H1 (cell line): Measurements from ENCODE around the gene VN1R5.

Experiments used
- EZH2 ChIP-seq: fragments of 200-600 bp; sonication (generic); IDR thresholded peaks from 2 replicates; pipeline ENCODE4 v1.7.1; 2012; ENCODE audit warnings: low read depth, mild to moderate bottlenecking, moderate library complexity, low read length, inconsistent platforms; ENCODE audit not compliant: severe bottlenecking
- FOSL1 ChIP-seq: IDR thresholded peaks from 2 replicates; pipeline ENCODE4 v1.6.1; 2011; ENCODE audit warnings: mild to moderate bottlenecking, low read depth, low read length, moderate library complexity; ENCODE audit not compliant: insufficient read depth
- HDAC2 ChIP-seq, 2 experiments: fragments of 300-600 bp in 1 of 2; sonication (generic) in 1 of 2; IDR thresholded peaks; 2 replicates each; pipeline ENCODE4 v1.6.1; 2011 to 2012; ENCODE audit warnings: low read depth in 2 of 2, low read length in 2 of 2, mild to moderate bottlenecking in 2 of 2, moderate library complexity in 2 of 2, borderline replicate concordance in 1 of 2, inconsistent platforms in 1 of 2
- JUND ChIP-seq: IDR thresholded peaks from 2 replicates; pipeline ENCODE4 v1.6.1; 2011; ENCODE audit warnings: mild to moderate bottlenecking, improper control_type of control experiment, low read length
- MAFK ChIP-seq: IDR thresholded peaks from 2 replicates; pipeline ENCODE4 v1.6.1; 2012; ENCODE audit warnings: low read depth, mild to moderate bottlenecking, improper control_type of control experiment, low read length
- MAX ChIP-seq: IDR thresholded peaks from 2 replicates; pipeline ENCODE4 v1.6.1; 2012; ENCODE audit warnings: inconsistent platforms
- PHF8 ChIP-seq: fragments of 200-600 bp; sonication (generic); conservative IDR thresholded peaks from 2 replicates; pipeline ENCODE4 v1.7.1; 2012; ENCODE audit warnings: low read depth, mild to moderate bottlenecking, inconsistent platforms, low read length, moderate library complexity
- POLR2A ChIP-seq, 2 experiments: IDR thresholded peaks; 1 replicate in 1 of 2; 2 replicates in 1 of 2; pipeline ENCODE4 v1.6.1; 2011; ENCODE audit warnings: low read depth in 2 of 2, low read length in 2 of 2, mild to moderate bottlenecking in 2 of 2; ENCODE audit errors: control extremely low read depth in 1 of 2
- POU5F1 ChIP-seq: IDR thresholded peaks from 2 replicates; pipeline ENCODE4 v1.6.1; 2011; ENCODE audit warnings: low read depth, mild to moderate bottlenecking, low read length, moderate library complexity
- SP1 ChIP-seq: IDR thresholded peaks from 2 replicates; pipeline ENCODE4 v1.6.1; 2011; ENCODE audit warnings: low read depth, low read length
- TEAD4 ChIP-seq: IDR thresholded peaks from 2 replicates; pipeline ENCODE4 v1.6.1; 2012; ENCODE audit warnings: low read depth, low read length, inconsistent platforms, mixed read lengths
- USF2 ChIP-seq: IDR thresholded peaks from 2 replicates; pipeline ENCODE4 v1.6.1; 2011; ENCODE audit warnings: low read length, improper control_type of control experiment
- TF ChIP-seq, protein P1 (sequence below), 3 experiments: IDR thresholded peaks; 1 replicate in 2 of 3; 2 replicates in 1 of 3; pipeline versions ENCODE4 v1.5.1 to v1.6.1; 2011; ENCODE audit warnings: low read length in 3 of 3, mild to moderate bottlenecking in 3 of 3, inconsistent platforms in 2 of 3, low read depth in 1 of 3, moderate library complexity in 1 of 3; ENCODE audit not compliant: insufficient read depth in 1 of 3; ENCODE audit errors: control extremely low read depth in 1 of 3
- TF ChIP-seq, protein P2 (sequence below): IDR thresholded peaks from 2 replicates; pipeline ENCODE4 v1.6.1; 2012; ENCODE audit warnings: inconsistent platforms

DNA sequence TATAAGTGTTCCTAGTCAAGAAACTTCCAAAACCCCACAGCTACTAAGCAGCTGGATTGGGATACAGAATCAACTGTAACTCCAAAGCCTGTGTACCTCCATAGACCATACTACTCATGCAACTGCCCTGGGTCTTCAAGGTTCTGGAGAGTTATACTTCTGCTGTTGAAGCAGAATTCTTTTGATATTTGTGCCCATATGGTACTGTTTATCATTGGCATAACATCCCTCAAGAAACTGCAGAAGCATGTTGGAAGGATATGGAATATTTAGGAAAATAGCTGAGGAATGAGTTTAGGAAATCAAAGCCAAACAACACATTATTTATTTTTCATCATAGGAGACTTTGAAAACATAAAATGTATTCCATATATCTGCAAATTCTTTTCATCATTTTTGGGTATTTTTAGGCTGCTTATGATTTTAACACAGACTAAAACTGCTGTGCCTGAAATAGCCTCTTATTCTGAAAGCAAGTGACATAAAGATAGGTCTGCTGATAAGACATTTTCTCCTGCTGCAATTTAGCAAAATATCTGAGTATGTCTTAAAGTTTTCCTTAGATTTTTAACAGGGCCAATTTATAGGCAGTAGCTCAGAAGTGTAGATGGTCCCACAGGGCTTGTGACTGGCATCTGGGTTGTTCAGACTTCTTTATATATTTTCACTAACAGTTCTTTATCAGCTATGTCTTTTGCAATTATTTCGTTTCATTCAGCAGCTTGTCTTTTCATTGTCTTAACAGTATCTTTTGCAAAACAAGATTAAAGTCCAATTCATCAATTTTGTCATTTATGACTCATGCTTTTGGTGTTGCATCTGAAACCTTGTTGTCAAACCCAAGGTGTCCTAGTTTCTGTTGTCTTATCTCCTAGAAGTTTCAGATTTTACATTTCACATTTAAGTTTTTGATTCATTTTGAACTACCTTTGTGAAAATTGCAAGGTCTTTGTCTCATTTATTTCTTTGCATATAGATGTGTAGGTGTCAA lies 43.0 kb upstream of the VN1R5 start:
- TF ChIP-seq, protein P1, sequence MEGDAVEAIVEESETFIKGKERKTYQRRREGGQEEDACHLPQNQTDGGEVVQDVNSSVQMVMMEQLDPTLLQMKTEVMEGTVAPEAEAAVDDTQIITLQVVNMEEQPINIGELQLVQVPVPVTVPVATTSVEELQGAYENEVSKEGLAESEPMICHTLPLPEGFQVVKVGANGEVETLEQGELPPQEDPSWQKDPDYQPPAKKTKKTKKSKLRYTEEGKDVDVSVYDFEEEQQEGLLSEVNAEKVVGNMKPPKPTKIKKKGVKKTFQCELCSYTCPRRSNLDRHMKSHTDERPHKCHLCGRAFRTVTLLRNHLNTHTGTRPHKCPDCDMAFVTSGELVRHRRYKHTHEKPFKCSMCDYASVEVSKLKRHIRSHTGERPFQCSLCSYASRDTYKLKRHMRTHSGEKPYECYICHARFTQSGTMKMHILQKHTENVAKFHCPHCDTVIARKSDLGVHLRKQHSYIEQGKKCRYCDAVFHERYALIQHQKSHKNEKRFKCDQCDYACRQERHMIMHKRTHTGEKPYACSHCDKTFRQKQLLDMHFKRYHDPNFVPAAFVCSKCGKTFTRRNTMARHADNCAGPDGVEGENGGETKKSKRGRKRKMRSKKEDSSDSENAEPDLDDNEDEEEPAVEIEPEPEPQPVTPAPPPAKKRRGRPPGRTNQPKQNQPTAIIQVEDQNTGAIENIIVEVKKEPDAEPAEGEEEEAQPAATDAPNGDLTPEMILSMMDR (IDR thresholded peaks at IDR 0.05; ENCODE audit: control extremely low read depth in 1 of 3, insufficient read depth in 1 of 3, low read depth in 1 of 3, low read length in 3 of 3), result no peak
- no peak for TF ChIP-seq EZH2
- no peak for TF ChIP-seq FOSL1
- TF ChIP-seq PHF8, result no peak
- no peak for TF ChIP-seq MAX
- TF ChIP-seq TEAD4, result no peak
- TF ChIP-seq, protein P2, sequence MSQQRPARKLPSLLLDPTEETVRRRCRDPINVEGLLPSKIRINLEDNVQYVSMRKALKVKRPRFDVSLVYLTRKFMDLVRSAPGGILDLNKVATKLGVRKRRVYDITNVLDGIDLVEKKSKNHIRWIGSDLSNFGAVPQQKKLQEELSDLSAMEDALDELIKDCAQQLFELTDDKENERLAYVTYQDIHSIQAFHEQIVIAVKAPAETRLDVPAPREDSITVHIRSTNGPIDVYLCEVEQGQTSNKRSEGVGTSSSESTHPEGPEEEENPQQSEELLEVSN, result no peak
- no peak for TF ChIP-seq POLR2A (IDR thresholded peaks at IDR 0.05; ENCODE audit: control extremely low read depth in 1 of 2, low read depth in 2 of 2, low read length in 2 of 2)
- TF ChIP-seq USF2, result no peak
- TF ChIP-seq MAFK, result no peak
- TF ChIP-seq SP1, result no peak
- TF ChIP-seq POU5F1, result no peak
- TF ChIP-seq JUND, result no peak
- no peak for TF ChIP-seq HDAC2 (IDR thresholded peaks at IDR 0.05; ENCODE audit: borderline replicate concordance in 1 of 2, low read depth in 2 of 2, low read length in 2 of 2)
